ENCODE results near the gene MLLT10.

GRCh38 chr10:21625623-21626229 is 91.7 kb downstream of the MLLT10 start:
- TF ChIP-seq POLR2A (IDR thresholded peaks at IDR 0.05; ENCODE audit: low read depth, low read length) (no peak), CTCF (IDR thresholded peaks at IDR 0.05; ENCODE audit: extremely low read depth in 1 of 2, insufficient read depth in 1 of 2, low read depth in 1 of 2, low read length in 2 of 2) (no peak), EZH2 (IDR thresholded peaks at IDR 0.05; ENCODE audit: borderline replicate concordance, low read depth, low read length, severe bottlenecking) (no peak), FOS (IDR thresholded peaks at IDR 0.05; ENCODE audit: borderline replicate concordance, insufficient read depth, low read length) (no peak), JUN (IDR thresholded peaks at IDR 0.05; ENCODE audit: borderline replicate concordance, insufficient read depth, insufficient read length, low read depth) (no peak), POLR2AphosphoS5 (IDR thresholded peaks at IDR 0.05; ENCODE audit: insufficient read depth, low read depth, low read length) (no peak), MAX (IDR thresholded peaks at IDR 0.05; ENCODE audit: insufficient read depth, insufficient read length) (no peak)

Data from endothelial cell of umbilical vein (primary cell).